ENCODE data around the gene DDA1. TPM values are rescaled to one million over a fixed set of nuclear protein-coding genes. Genes with fewer than 3 reads are reported as not detected.

DDA1 gene
- polyA plus RNA-seq, 1 experiment = 38.7 TPM

DNA sequence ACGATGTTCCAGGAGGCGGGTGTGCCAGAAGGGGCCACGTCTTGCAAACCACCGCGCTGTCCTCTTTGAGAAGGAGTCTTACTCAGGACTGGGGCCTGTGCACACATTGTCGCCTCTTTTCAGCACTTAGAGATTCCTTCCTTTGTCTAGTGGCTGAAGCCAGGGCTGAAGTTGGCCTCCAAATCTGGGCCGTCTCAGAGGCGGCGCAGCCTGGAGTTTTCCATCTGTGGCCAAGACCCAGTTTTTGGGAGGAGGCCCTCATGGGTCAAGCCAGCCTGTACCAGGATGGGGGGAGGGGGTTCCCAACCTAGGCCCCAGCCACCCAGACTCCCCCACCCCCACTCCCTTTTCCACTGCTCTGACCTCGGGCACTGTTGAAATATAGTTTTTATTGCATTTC lies 13.5 kb downstream of the DDA1 start:
- H3K27ac ChIP-seq (ENCODE audit: low read depth, low read length) = no peak overlapping the region
- TF ChIP-seq, protein P1, sequence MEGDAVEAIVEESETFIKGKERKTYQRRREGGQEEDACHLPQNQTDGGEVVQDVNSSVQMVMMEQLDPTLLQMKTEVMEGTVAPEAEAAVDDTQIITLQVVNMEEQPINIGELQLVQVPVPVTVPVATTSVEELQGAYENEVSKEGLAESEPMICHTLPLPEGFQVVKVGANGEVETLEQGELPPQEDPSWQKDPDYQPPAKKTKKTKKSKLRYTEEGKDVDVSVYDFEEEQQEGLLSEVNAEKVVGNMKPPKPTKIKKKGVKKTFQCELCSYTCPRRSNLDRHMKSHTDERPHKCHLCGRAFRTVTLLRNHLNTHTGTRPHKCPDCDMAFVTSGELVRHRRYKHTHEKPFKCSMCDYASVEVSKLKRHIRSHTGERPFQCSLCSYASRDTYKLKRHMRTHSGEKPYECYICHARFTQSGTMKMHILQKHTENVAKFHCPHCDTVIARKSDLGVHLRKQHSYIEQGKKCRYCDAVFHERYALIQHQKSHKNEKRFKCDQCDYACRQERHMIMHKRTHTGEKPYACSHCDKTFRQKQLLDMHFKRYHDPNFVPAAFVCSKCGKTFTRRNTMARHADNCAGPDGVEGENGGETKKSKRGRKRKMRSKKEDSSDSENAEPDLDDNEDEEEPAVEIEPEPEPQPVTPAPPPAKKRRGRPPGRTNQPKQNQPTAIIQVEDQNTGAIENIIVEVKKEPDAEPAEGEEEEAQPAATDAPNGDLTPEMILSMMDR (IDR thresholded peaks at IDR 0.05; ENCODE audit: low read depth, low read length) = no peak
- POLR2A ChIA-PET = no interaction called here
- CTCF ChIA-PET = interaction anchor here (1.1 kb wide), 1 partner anchor 18 kb away, joined by 3 read pairs; the partner anchor contains the start of gene MRPL34
- no peak overlapping the region for H3K4me3 ChIP-seq (ENCODE audit: low read depth, low read length)
- no peak for DNase-seq (ENCODE audit: low read depth, low spot score)
- no peaks in the 10 kb centered on the region; the same call in 1 of the 2 replicates for H3K9me3 ChIP-seq (ENCODE audit: control insufficient read depth, insufficient read depth, low read length)
- no peaks in the 10 kb centered on the region for H3K27me3 ChIP-seq (ENCODE audit: control insufficient read depth, insufficient read depth, low read length)

DNA sequence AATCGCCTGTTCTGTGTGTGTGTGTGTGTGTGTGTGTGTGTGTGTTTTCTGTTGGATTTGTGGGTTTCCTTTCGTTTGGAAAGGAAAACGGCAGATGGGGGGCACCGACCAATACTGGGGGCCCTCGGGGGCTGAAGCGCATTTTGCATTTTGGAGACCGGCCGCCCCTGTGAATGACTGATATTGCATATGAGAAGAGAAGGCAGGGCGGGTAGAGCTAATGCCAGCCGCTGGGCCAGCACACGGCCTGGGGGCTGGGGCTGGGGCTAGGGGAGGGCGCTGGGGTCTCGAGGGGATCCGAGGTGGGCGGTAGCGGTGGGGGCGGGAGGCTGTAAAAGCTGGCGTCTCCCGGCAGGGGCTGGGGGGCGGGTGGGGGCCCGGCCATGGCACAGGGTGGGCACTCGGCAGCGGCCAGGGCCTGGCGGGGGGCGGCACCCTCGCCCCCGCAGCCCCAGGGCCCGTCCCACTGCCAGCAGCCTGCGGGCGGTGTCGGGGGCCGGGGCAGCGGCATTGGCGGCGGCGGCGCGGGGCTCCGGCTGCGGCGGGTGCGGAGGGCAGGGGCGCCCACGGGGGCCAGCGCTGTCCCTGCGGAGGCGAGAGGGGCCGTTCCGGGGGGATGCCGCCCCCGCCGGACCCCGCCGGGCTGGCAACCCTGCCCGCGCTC lies 14.1 kb downstream of the DDA1 start:
- ChIA-PET POLR2A (interaction anchor here (0.7 to 1.4 kb wide), 2 partner anchors 14 to 52 kb away, joined by 3 to 5 read pairs; partner anchors contain the start of gene DDA1), CTCF (interaction anchor here (1.1 kb wide), 1 partner anchor 18 kb away, joined by 3 read pairs; the partner anchor contains the start of gene MRPL34)
- Histone ChIP-seq H3K27ac (ENCODE audit: low read depth, low read length) (no peak overlapping the region), H3K9me3 (ENCODE audit: control insufficient read depth, insufficient read depth, low read length) (no peaks in the 10 kb centered on the region; the same call in 1 of the 2 replicates), H3K27me3 (ENCODE audit: control insufficient read depth, insufficient read depth, low read length) (no peaks in the 10 kb centered on the region), H3K4me3 (ENCODE audit: low read depth, low read length) (no peak overlapping the region)
- DNase-seq (ENCODE audit: low read depth, low spot score) = no peak
- TF ChIP-seq, protein P1 (IDR thresholded peaks at IDR 0.05; ENCODE audit: low read depth, low read length) = no peak

DNA sequence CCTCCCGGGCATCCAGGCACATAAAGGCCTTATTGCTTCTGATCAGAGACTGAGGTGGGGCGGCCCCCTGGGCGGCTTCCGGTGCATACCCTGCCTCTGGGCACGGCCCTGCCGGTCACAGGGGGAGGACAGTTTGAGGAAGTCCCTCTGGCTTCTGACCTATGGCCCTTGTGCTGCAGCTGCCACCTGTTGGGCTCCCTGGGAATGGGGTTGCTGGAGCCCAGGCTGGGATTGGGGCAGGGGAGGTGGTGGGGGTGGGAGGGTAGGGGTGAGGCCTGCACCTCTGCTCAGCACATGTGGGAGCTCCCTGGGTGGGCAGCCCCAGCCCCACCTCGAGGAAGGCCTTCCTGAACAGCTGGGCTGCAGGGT lies 14.6 kb downstream of the DDA1 start:
- Histone ChIP-seq H3K27me3 (ENCODE audit: control insufficient read depth, insufficient read depth, low read length) (no peaks in the 10 kb centered on the region), H3K9me3 (ENCODE audit: control insufficient read depth, insufficient read depth, low read length) (no peaks in the 10 kb centered on the region; the same call in 1 of the 2 replicates), H3K27ac (ENCODE audit: low read depth, low read length) (no peak overlapping the region), H3K4me3 (ENCODE audit: low read depth, low read length) (no peak overlapping the region)
- TF ChIP-seq, protein P1 (IDR thresholded peaks at IDR 0.05; ENCODE audit: low read depth, low read length) = no peak
- CTCF ChIA-PET = no interaction called here
- no peak for DNase-seq (ENCODE audit: low read depth, low spot score)
- POLR2A ChIA-PET = interaction anchor here (0.7 to 1.4 kb wide), 3 partner anchors 15 to 52 kb away, joined by 3 to 5 read pairs (median 3); partner anchors contain the start of gene DDA1

DNA sequence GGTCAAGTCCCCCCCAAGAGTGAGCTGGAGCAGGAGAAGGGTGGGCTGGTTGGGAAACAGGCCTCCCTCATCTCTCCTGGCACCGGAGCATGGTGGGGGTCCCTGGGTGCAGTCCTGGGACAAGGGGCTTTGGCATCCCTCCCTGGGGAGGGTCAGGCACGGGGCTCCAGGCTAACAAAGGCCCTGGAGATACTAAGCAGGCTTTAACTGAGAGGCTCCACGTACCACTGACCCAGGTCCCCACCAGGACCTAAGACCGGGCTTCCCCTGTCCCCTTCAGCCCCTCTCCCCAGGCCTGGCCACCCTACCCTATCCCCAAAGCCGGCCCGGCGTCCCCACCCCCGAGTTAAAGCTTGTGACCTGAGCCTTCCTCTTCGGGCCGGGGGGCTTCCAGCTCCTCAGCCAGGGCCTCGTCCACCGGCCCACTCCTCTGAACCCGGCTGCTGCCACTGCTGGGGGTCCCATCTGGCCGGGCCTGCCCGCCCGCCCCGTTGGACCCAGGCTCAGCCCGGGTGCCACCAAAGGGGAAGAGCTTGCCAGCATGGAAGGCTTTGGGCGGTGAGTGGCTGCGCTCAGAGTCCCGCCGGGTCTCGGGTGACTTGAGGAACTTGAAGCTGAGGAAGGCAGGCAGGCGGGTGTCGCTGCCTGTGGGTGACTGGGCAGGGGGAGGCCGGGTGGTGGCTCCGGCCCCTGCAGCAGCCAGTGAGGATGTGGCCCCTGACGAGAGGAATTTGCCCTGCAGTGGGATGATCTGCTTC lies 15.2 kb downstream of the DDA1 start:
- Histone ChIP-seq H3K4me3 (ENCODE audit: low read depth, low read length) (no peak overlapping the region), H3K27ac (ENCODE audit: low read depth, low read length) (no peak overlapping the region), H3K9me3 (ENCODE audit: control insufficient read depth, insufficient read depth, low read length) (no peaks in the 10 kb centered on the region; the same call in 1 of the 2 replicates), H3K27me3 (ENCODE audit: control insufficient read depth, insufficient read depth, low read length) (no peaks in the 10 kb centered on the region)
- no peak for DNase-seq (ENCODE audit: low read depth, low spot score)
- CTCF ChIA-PET = no interaction called here
- TF ChIP-seq, protein P1 (IDR thresholded peaks at IDR 0.05; ENCODE audit: low read depth, low read length) = no peak
- POLR2A ChIA-PET = interaction anchor here (0.6 to 1.4 kb wide), 3 partner anchors 9 to 19 kb away, joined by 3 to 5 read pairs (median 3); partner anchors contain the start of gene DDA1
